Mucosa of gallbladder (tissue), 1 donor: ENCODE measurements around the gene DPP6. TPM values are rescaled to one million over a fixed set of nuclear protein-coding genes. Genes with fewer than 3 reads are reported as not detected.
"Not testable (repeated sequence)": the region's sequence is repeated elsewhere in the genome, so short reads cannot be mapped to it uniquely, and the experiment has no call there.

Experiments used
- DNase-seq: peaks from one replicate; pipeline ENCODE4 v3.0.0-alpha.2; 2020; ENCODE audit warnings: low spot score
- total RNA-seq: library from RNA; stranded (reverse); gene quantifications from one replicate; pipeline ENCODE4 v1.2.1, GENCODE V29; 2021
- donor health status: DM: no; HTN: no; CAD: no.

Gene DPP6
- total RNA-seq, 1 donor from 2014 or later = 0.35 TPM

GRCh38 chr7:154148791-154149516 is 96.8 kb downstream of the DPP6 start:
- DNase-seq = not testable (repeated sequence)

GRCh38 chr7:154150656-154151055 is 98.5 kb downstream of the DPP6 start:
- DNase-seq = not testable (repeated sequence)

- DNase-seq = not testable (repeated sequence)
These were observed 99.1 kb downstream of the DPP6 start for GRCh38 chr7:154151306-154151705.

GRCh38 chr7:154155928-154156327 is 103.7 kb downstream of the DPP6 start:
- DNase-seq = not testable (repeated sequence)

GRCh38 chr7:154162921-154163320 is 110.7 kb downstream of the DPP6 start:
- not testable (repeated sequence) for DNase-seq

- not testable (repeated sequence) for DNase-seq
These were observed 111.4 kb downstream of the DPP6 start for GRCh38 chr7:154163642-154164041.

- no peak for DNase-seq
These were observed 114.9 kb downstream of the DPP6 start for GRCh38 chr7:154167051-154167450.

GRCh38 chr7:154167807-154168206 is 115.6 kb downstream of the DPP6 start:
- DNase-seq = no peak

GRCh38 chr7:154171422-154171821 is 119.2 kb downstream of the DPP6 start:
- no peak for DNase-seq

GRCh38 chr7:154172236-154172635 is 120.0 kb downstream of the DPP6 start:
- DNase-seq = no peak

- DNase-seq = no peak
These were observed 125.4 kb downstream of the DPP6 start for GRCh38 chr7:154177584-154177983.

- DNase-seq = no peak
These were observed 126.7 kb downstream of the DPP6 start for GRCh38 chr7:154178895-154179294.

- no peak for DNase-seq
These were observed 131.3 kb downstream of the DPP6 start for GRCh38 chr7:154183482-154183881.

- no peak for DNase-seq
These were observed 131.7 kb downstream of the DPP6 start for GRCh38 chr7:154183946-154184345.

- DNase-seq = no peak
These were observed 134.6 kb downstream of the DPP6 start for GRCh38 chr7:154186811-154187210.

GRCh38 chr7:154188330-154188729 is 136.1 kb downstream of the DPP6 start:
- DNase-seq = no peak

GRCh38 chr7:154195266-154195665 is 143.1 kb downstream of the DPP6 start:
- no peak for DNase-seq

GRCh38 chr7:154198481-154198880 is 146.3 kb downstream of the DPP6 start:
- DNase-seq = no peak

- no peak for DNase-seq
These were observed 148.0 kb downstream of the DPP6 start for GRCh38 chr7:154200241-154200640.

GRCh38 chr7:154202002-154202401 is 149.8 kb downstream of the DPP6 start:
- DNase-seq = no peak

GRCh38 chr7:154204046-154204445 is 151.8 kb downstream of the DPP6 start:
- no peak for DNase-seq

GRCh38 chr7:154212861-154213260 is 160.7 kb downstream of the DPP6 start:
- no peak for DNase-seq

GRCh38 chr7:154217688-154218340 is 165.6 kb downstream of the DPP6 start:
- no peak for DNase-seq
